K562 (cell line): ENCODE data around the gene HAGHL. TPM values are rescaled to one million over a fixed set of nuclear protein-coding genes. Genes with fewer than 3 reads are reported as not detected.
A peak's percentile ranks its signal among the peaks of the same experiment; 100 is the strongest.

ENCODE experiments used
- CHD2 ChIP-seq: IDR thresholded peaks from 2 replicates; pipeline ENCODE4 v1.6.1; 2011; ENCODE audit warnings: low read depth, low read length
- DEAF1 ChIP-seq: fragments of 450-650 bp; formaldehyde crosslinking; IDR thresholded peaks from 2 replicates; pipeline ENCODE4 v1.4.0; 2020; ENCODE audit warnings: mild to moderate bottlenecking, moderate library complexity
- FUS ChIP-seq: fragments of 200-400 bp; formaldehyde crosslinking; optimal IDR thresholded peaks from 2 replicates; pipeline ENCODE3; 2017; ENCODE audit warnings: low read depth, low read length
- HNRNPUL1 ChIP-seq: fragments of 200-400 bp; formaldehyde crosslinking; IDR thresholded peaks from 2 replicates; pipeline ENCODE4 v1.6.1; 2017; ENCODE audit warnings: low read length
- MBD2 ChIP-seq: sonication (generic); IDR thresholded peaks from 2 replicates; pipeline ENCODE4 v1.6.1; 2016; ENCODE audit warnings: low read depth, borderline replicate concordance
- MXI1 ChIP-seq: IDR thresholded peaks from 2 replicates; pipeline ENCODE4 v1.6.1; 2011; ENCODE audit warnings: low read depth, mild to moderate bottlenecking, improper control_type of control experiment, low read length
- MYC ChIP-seq, 2 experiments: fragments of 250-450 bp in 1 of 2; sonication (Bioruptor Pico) in 1 of 2; IDR thresholded peaks; 2 replicates each; pipeline versions ENCODE4 v1.5.1 to v1.6.1; 2012 to 2021; ENCODE audit warnings: low read depth in 2 of 2, borderline replicate concordance in 1 of 2, improper control_type of control experiment in 1 of 2, low read length in 1 of 2, mild to moderate bottlenecking in 1 of 2, moderate library complexity in 1 of 2
- PHF21A ChIP-seq: fragments of 450-650 bp; IDR thresholded peaks from 2 replicates; pipeline ENCODE4 v1.6.1; 2017; ENCODE audit warnings: low read depth, borderline replicate concordance
- POU5F1 ChIP-seq: fragments of 150-350 bp; IDR thresholded peaks from 2 replicates; pipeline ENCODE4 v1.6.1; 2014; ENCODE audit warnings: borderline replicate concordance, low read length, low read depth, mild to moderate bottlenecking; ENCODE audit not compliant: partially characterized antibody
- RB1 ChIP-seq: fragments of 450-650 bp; IDR thresholded peaks from 2 replicates; pipeline ENCODE4 v1.6.1; 2017; ENCODE audit warnings: low read depth, mild to moderate bottlenecking
- ZNF316 ChIP-seq: fragments of 450-650 bp; IDR thresholded peaks from 2 replicates; pipeline ENCODE4 v1.6.1; 2016
- ZNF583 ChIP-seq: fragments of 250-450 bp; sonication (Bioruptor Pico); IDR thresholded peaks from 2 replicates; pipeline ENCODE4 v1.4.0; 2020
- ZSCAN29 ChIP-seq: fragments of 450-650 bp; IDR thresholded peaks from 2 replicates; pipeline ENCODE4 v1.6.1; 2017
- polyA plus RNA-seq, 8 experiments: library from polyadenylated mRNA; depleted of rRNA in 4 of 8; stranded (reverse) in 5 of 8; unstranded in 3 of 8; fragments of >200 nt; fragmentation: Nextera tagmentation in 2 of 8; fragmentation: Illumina TruSeq in 1 of 8; extraction: Ambion mirVana in 2 of 8; extraction: Trizol in 1 of 8; gene quantifications; 2 replicates each; pipeline versions ENCODE4 v1.2.1 to v1.2.3, GENCODE V29; 2011 to 2014; ENCODE audit warnings: inconsistent platforms in 1 of 8, missing spikeins in 1 of 8
- total RNA-seq, 7 experiments: library from RNA; depleted of rRNA in 6 of 7; stranded (reverse); fragments of >200 nt in 6 of 7; fragmentation: Illumina TruSeq in 2 of 7; extraction: Trizol in 2 of 7; gene quantifications; 2 replicates each; pipeline versions ENCODE4 v1.2.1 to v1.2.3, GENCODE V29; 2011 to 2021; ENCODE audit warnings: low replicate concordance in 1 of 7
- TF ChIP-seq, protein P1 (sequence below), 2 experiments: fragments of 450-650 bp; formaldehyde crosslinking in 1 of 2; IDR thresholded peaks; 2 replicates each; pipeline versions ENCODE4 v1.4.0 to v1.6.1; 2014 to 2020; ENCODE audit warnings: mild to moderate bottlenecking in 2 of 2, borderline replicate concordance in 1 of 2, low read depth in 1 of 2
- TF ChIP-seq, protein P2 (sequence below): fragments of 250-450 bp; sonication (Bioruptor Pico); IDR thresholded peaks from 2 replicates; pipeline ENCODE4 v1.9.0; 2021; ENCODE audit warnings: mild to moderate bottlenecking
- TF ChIP-seq, protein P3 (sequence below), 2 experiments: fragments of 250-450 bp in 1 of 2; fragments of 450-650 bp in 1 of 2; sonication (Bioruptor Pico) in 1 of 2; IDR thresholded peaks; 2 replicates each; pipeline versions ENCODE4 v1.6.1 to v1.8.0; 2016 to 2021; ENCODE audit warnings: mild to moderate bottlenecking in 2 of 2, moderate library complexity in 2 of 2, missing compliant biosample characterization in 1 of 2, missing genetic modification characterization in 1 of 2
- TF ChIP-seq, protein P4 (sequence below): sonication (generic); formaldehyde crosslinking; IDR thresholded peaks from 2 replicates; pipeline ENCODE4 v1.8.1; 2023; ENCODE audit warnings: mild to moderate bottlenecking, missing genetic modification reagents

Gene HAGHL
- total and polyA plus RNA-seq, 9 of the 15 experiments (the other 6 are each of a cell fraction or from before 2014, with no cell fraction given) = 0.31 to 83.4 (median 20.7) TPM

DNA sequence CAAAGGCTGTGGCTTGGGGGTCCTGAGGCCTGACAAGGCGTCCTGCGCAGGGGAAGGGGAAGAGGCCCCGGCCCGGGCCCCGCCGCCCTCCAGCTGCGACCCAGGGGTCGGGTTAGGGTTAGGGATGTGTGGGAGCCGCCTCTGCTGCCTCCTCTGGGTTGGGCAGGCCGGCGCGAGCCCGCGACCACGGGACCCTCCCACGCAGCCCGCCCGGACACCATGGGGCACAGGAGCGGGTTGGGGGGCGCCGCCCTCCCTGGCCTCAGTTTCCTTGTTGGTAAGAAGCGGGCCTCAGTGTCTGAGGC lies 13.5 kb downstream of the HAGHL start (continued):
- TF ChIP-seq, protein P1, sequence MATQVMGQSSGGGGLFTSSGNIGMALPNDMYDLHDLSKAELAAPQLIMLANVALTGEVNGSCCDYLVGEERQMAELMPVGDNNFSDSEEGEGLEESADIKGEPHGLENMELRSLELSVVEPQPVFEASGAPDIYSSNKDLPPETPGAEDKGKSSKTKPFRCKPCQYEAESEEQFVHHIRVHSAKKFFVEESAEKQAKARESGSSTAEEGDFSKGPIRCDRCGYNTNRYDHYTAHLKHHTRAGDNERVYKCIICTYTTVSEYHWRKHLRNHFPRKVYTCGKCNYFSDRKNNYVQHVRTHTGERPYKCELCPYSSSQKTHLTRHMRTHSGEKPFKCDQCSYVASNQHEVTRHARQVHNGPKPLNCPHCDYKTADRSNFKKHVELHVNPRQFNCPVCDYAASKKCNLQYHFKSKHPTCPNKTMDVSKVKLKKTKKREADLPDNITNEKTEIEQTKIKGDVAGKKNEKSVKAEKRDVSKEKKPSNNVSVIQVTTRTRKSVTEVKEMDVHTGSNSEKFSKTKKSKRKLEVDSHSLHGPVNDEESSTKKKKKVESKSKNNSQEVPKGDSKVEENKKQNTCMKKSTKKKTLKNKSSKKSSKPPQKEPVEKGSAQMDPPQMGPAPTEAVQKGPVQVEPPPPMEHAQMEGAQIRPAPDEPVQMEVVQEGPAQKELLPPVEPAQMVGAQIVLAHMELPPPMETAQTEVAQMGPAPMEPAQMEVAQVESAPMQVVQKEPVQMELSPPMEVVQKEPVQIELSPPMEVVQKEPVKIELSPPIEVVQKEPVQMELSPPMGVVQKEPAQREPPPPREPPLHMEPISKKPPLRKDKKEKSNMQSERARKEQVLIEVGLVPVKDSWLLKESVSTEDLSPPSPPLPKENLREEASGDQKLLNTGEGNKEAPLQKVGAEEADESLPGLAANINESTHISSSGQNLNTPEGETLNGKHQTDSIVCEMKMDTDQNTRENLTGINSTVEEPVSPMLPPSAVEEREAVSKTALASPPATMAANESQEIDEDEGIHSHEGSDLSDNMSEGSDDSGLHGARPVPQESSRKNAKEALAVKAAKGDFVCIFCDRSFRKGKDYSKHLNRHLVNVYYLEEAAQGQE (IDR thresholded peaks at IDR 0.05; ENCODE audit: borderline replicate concordance) = no peak
- TF ChIP-seq, protein P1 (CRISPR knock-in tag; IDR thresholded peaks at IDR 0.05; ENCODE audit: low read depth) = no peak
- no peak for TF ChIP-seq FUS
- TF ChIP-seq ZNF583 (CRISPR knock-in tag) = no peak
- no peak for TF ChIP-seq MXI1
- TF ChIP-seq, protein P2, sequence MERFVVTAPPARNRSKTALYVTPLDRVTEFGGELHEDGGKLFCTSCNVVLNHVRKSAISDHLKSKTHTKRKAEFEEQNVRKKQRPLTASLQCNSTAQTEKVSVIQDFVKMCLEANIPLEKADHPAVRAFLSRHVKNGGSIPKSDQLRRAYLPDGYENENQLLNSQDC (CRISPR knock-in tag) = no peak
- TF ChIP-seq CHD2 = no peak
- no peak for TF ChIP-seq HNRNPUL1
- TF ChIP-seq RB1 = no peak
- no peak for TF ChIP-seq MYC (IDR thresholded peaks at IDR 0.05; ENCODE audit: low read depth, low read length)
- 0 out of 2 replicates have a peak, but pooled peaks have one; percentile 40 for TF ChIP-seq MYC (CRISPR knock-in tag; IDR thresholded peaks at IDR 0.05; ENCODE audit: borderline replicate concordance, low read depth)
- no peak for TF ChIP-seq DEAF1
- TF ChIP-seq ZSCAN29 = no peak
- TF ChIP-seq POU5F1 = no peak
- no peak for TF ChIP-seq ZNF316
- TF ChIP-seq, protein P3, sequence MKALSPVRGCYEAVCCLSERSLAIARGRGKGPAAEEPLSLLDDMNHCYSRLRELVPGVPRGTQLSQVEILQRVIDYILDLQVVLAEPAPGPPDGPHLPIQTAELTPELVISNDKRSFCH (CRISPR knock-in tag; IDR thresholded peaks at IDR 0.05) = no peak
- TF ChIP-seq, protein P3 (tag; IDR thresholded peaks at IDR 0.05) = no peak
- TF ChIP-seq, protein P4, sequence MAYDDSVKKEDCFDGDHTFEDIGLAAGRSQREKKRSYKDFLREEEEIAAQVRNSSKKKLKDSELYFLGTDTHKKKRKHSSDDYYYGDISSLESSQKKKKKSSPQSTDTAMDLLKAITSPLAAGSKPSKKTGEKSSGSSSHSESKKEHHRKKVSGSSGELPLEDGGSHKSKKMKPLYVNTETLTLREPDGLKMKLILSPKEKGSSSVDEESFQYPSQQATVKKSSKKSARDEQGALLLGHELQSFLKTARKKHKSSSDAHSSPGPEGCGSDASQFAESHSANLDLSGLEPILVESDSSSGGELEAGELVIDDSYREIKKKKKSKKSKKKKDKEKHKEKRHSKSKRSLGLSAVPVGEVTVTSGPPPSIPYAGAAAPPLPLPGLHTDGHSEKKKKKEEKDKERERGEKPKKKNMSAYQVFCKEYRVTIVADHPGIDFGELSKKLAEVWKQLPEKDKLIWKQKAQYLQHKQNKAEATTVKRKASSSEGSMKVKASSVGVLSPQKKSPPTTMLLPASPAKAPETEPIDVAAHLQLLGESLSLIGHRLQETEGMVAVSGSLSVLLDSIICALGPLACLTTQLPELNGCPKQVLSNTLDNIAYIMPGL (CRISPR knock-in tag) = no peak
- TF ChIP-seq MBD2 = no peak
- TF ChIP-seq PHF21A = no peak
